ENCODE data around the gene CIDEC.
"Not testable (repeated sequence)": the region's sequence is repeated elsewhere in the genome, so short reads cannot be mapped to it uniquely, and the experiment has no call there.

DNA sequence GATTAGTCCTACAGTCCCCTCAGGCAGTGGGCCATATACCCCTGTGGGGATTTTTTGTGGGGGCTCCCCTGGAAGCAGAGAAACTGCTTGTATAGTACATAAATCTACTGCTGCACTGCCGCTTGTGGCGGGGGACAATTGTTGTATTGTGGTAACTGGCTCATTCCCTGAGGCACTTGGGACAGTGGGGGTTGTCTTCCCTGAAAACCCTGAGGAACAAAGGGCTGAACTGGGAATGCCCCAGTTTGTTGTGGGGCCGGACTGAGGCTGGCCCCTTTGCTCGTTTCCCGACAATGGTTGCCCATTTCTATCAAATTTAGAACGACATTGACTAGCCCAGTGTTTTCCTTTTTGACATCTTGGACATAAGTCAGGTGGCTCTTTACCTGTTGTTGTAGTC, 28.7 kb downstream of the CIDEC start:
- TF ChIP-seq REST (IDR thresholded peaks at IDR 0.05); SREBF2 (IDR thresholded peaks at IDR 0.05); CTCF (IDR thresholded peaks at IDR 0.05); JUN (IDR thresholded peaks at IDR 0.05); POLR2A (IDR thresholded peaks at IDR 0.05; ENCODE audit: low read length); MAFK (IDR thresholded peaks at IDR 0.05; ENCODE audit: partially characterized antibody); NFE2L2 (conservative IDR thresholded peaks at IDR 0.05; ENCODE audit: low read length); EP300 (IDR thresholded peaks at IDR 0.05); HDAC2 (IDR thresholded peaks at IDR 0.05): not testable (repeated sequence)
- TF ChIP-seq, protein P1, sequence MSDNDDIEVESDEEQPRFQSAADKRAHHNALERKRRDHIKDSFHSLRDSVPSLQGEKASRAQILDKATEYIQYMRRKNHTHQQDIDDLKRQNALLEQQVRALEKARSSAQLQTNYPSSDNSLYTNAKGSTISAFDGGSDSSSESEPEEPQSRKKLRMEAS (IDR thresholded peaks at IDR 0.05), result not testable (repeated sequence)
- TF ChIP-seq, protein P2, sequence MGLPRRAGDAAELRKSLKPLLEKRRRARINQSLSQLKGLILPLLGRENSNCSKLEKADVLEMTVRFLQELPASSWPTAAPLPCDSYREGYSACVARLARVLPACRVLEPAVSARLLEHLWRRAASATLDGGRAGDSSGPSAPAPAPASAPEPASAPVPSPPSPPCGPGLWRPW (IDR thresholded peaks at IDR 0.05), result not testable (repeated sequence)
